Tibial nerve (tissue), 3 donors: ENCODE data around the gene SHF.

Experiments
- CTCF ChIP-seq, 5 experiments: fragments of 200-600 bp in 3 of 5; fragments of 450-650 bp in 2 of 5; sonication (generic) in 3 of 5; IDR thresholded peaks; one replicate each; pipeline ENCODE4 v1.5.1; 2016 to 2019; ENCODE audit warnings: antibody characterized with exemption in 5 of 5, mild to moderate bottlenecking in 3 of 5, moderate library complexity in 2 of 5
- POLR2A ChIP-seq, 2 donors: fragments of 450-650 bp; IDR thresholded peaks; one replicate each; pipeline ENCODE4 v1.6.1; 2017; ENCODE audit warnings: antibody characterized with exemption in 2 of 2, mild to moderate bottlenecking in 2 of 2, moderate library complexity in 2 of 2

GRCh38 chr15:45183511-45183910 is 4.3 kb downstream of the SHF start:
- TF ChIP-seq CTCF (IDR thresholded peaks at IDR 0.05) (no peak), POLR2A (IDR thresholded peaks at IDR 0.05) (no peak)
